Urinary bladder (tissue), 4 donors: Measurements from ENCODE around the gene IKZF4. TPM values are rescaled to one million over a fixed set of nuclear protein-coding genes. Genes with fewer than 3 reads are reported as not detected.
"Not testable (repeated sequence)": the region's sequence is repeated elsewhere in the genome, so short reads cannot be mapped to it uniquely, and the experiment has no call there.

ENCODE experiments used
- DNase-seq: peaks from one replicate; pipeline ENCODE4 v3.0.0-alpha.2; 2015; ENCODE audit errors: extremely low spot score
- H3K27ac ChIP-seq: one replicate; pipeline ENCODE4 v1.5.1; 2013; ENCODE audit warnings: low read depth, mild to moderate bottlenecking, moderate library complexity
- H3K36me3 ChIP-seq: one replicate; pipeline ENCODE4 v1.6.1; 2013; ENCODE audit warnings: mild to moderate bottlenecking, moderate library complexity; ENCODE audit not compliant: insufficient read depth
- H3K4me1 ChIP-seq: one replicate; pipeline ENCODE4 v1.6.1; 2013; ENCODE audit warnings: mild to moderate bottlenecking, moderate library complexity; ENCODE audit not compliant: insufficient read depth
- H3K4me3 ChIP-seq: one replicate; pipeline ENCODE4 v1.5.1; 2013; ENCODE audit warnings: low read depth, low read length
- WGBS: extraction: QIAGEN DNeasy Blood & Tissue Kit; methylation state at CpG from one replicate; pipeline ENCODE4 v1.1.7; 2013; 5-methylcytosine and 5-hydroxymethylcytosine counted together
- polyA plus RNA-seq: library from polyadenylated mRNA; stranded (reverse); fragments of 200-250 nt; gene quantifications from one replicate; pipeline ENCODE4 v1.2.3, GENCODE V29; 2013
- total RNA-seq: library from RNA; depleted of rRNA; stranded (reverse); fragments of >200 nt; gene quantifications from one replicate; pipeline ENCODE4 v1.2.3, GENCODE V29; 2014
- donor health status: healthy with polysubstance abuse.
- donor health status: healthy.

The IKZF4 gene
- total and polyA plus RNA-seq, 2 donors: 4.8 to 8.0 TPM

DNA sequence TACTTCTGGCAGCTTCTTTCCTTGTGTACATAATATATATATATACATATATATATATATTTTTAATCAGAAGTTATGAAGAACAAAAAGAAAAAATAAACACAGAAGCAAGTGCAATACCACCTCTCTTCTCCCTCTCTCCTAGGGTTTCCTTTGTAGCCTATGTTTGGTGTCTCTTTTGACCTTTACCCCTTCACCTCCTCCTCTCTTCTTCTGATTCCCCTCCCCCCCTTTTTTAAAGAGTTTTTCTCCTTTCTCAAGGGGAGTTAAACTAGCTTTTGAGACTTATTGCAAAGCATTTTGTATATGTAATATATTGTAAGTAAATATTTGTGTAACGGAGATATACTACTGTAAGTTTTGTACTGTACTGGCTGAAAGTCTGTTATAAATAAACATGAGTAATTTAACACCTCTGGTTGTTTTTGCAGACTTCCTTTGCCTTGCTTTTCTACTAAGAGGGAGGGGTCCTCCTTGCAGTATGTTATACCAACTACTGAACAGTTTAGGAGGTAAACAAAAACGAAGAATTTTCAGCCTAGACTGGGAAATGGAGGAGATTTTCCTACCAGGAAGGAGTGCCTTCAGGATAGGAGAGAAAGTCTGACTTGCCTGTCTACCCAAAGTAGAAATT is 17.3 kb downstream of the IKZF4 start:
- Histone ChIP-seq H3K36me3 (peaks cover 2% of the 10 kb centered on the region), H3K4me1 (no peaks in the 10 kb centered on the region), H3K27ac (no peak overlapping the region), H3K4me3 (no peak overlapping the region)
- DNase-seq: no peak
- 51% methylated on average over 2 of the region's 2 CpGs for WGBS

DNA sequence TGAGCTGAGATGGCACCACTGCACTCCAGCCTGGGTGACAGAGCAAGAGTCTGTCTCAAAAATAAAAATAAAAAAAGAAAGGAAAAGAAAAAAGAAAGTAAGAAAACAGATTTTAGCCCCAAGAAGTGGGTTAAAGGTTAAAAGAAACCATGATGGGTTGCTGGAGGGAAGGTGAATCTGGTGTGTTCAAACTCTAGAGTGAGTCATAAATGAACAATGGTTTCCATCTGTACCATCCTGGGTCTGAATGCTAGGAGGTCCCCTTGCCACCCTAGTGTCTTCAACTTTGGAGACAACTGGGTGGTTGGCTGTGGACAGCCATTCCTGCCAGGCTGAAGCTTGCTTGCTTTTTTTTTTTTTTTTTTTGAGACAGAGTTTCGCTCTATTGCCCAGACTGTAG is 19.3 kb downstream of the IKZF4 start:
- Histone ChIP-seq H3K27ac (no peak overlapping the region), H3K4me1 (no peaks in the 10 kb centered on the region), H3K36me3 (peaks cover 4% of the 10 kb centered on the region), H3K4me3 (no peak overlapping the region)
- WGBS: 100% methylated on average over 1 of the region's 1 CpG
- no peak for DNase-seq

DNA sequence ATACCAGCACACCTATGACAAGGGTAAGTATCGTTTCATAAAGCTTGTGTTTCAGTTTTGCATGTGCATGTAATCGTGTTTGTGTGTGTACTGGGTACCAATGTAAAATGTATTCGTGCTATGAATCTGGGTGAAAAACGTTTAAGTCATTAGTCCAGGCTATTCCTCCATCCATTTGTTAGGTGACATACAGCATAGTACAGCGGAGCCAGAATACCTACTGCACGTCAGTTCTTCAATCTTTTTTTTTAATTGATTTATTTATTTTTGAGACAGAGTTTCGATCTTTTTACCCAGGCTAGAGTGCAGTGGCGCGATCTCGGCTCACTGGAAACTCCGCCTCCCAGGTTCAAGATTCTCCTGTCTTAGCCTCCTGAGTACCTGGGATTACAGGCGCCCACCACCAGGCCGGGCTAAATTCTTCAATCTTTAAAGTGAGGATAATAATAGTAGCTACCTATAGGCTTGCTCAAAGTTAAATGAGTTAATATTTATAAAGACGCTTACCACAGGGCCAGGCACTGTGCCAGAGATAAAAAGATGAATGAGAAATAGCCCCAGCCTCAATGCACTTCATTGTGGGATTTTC is 20.2 kb downstream of the IKZF4 start:
- no peak for DNase-seq
- H3K4me3 ChIP-seq: peak overlapping the region; percentile 71
- peaks cover 4% of the 10 kb centered on the region for H3K36me3 ChIP-seq
- 58% methylated on average over 14 of the region's 14 CpGs for WGBS
- H3K27ac ChIP-seq: peak overlapping the region; percentile 61
- no peaks in the 10 kb centered on the region for H3K4me1 ChIP-seq

DNA sequence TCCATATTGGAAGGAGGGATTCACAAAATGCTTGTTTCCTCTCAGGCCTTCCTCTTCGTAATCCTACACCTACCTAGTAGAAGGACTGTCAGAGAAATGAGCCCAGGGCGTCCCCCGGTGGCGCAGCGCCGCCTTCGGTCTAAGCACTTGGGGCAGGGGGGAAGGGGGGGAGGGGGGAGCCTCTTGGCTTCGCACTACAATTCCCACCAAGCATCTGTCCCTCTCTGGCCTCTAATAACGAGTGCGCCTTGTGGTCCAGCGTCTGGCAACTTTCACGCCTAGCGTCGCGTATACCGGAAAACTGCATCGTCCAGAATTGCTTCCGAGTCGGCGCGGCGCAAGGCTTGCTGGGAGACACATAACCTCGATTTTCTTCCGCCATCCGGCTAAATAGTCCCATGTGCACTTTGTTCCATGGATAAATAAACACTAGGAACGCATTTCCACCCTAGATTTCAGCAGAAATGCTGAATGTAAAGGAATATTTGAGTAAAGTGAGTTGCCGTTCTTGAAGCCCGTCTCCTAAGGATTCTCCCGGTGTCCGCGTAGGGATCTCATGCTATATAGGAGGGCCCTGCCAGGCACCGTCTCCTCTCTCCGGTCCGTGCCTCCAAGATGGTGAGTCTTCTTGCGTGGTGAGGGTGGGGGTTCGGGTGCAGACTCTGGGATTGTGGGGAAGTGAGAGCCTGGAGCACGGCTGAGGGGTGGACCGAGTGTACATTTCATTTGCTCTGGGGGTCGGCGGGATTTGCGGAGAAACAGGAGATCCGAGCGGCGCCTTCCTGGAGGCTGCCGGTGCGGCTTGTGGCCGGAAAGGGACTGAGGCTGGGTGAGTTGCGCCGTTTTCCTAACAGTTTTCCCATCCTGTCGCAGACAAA is 20.9 kb downstream of the IKZF4 start, which contains the start of gene RPS26:
Gene RPS26, plus strand, starts transcription at position 367 of the 878 bp plus-strand sequence. Its CDS starts 249 bp downstream, at position 616.
- whole genome bisulfite sequencing: under 1% methylated on average over 50 of the region's 50 CpGs
- H3K27ac ChIP-seq: peak within 1 kb of the TSS; percentile 61
- peaks cover 2% of the 10 kb centered on the region for H3K36me3 ChIP-seq
- peak; percentile 99 for DNase-seq
- no peaks in the 10 kb centered on the region for H3K4me1 ChIP-seq
- H3K4me3 ChIP-seq: peak within 1 kb of the TSS; percentile 71

DNA sequence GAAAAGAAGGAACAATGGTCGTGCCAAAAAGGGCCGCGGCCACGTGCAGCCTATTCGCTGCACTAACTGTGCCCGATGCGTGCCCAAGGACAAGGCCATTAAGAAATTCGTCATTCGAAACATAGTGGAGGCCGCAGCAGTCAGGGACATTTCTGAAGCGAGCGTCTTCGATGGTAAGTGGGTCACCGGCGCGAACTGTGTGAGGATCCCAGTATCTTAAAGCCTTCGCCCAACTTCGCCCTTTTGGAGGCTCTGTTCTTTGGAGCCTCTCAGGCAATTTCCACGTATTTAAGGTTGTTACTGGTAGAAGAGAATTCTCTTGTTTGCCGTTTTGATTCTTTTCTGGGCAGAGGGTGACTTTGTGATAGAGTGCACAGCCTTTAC is 21.6 kb downstream of the IKZF4 start:
- not testable (repeated sequence) for H3K36me3 ChIP-seq, H3K4me1 ChIP-seq, DNase-seq
- Histone ChIP-seq H3K27ac (peak overlapping the region; percentile 32), H3K4me3 (peak overlapping the region; percentile 71)
- 3% methylated on average over 20 of the region's 20 CpGs for whole genome bisulfite sequencing

DNA sequence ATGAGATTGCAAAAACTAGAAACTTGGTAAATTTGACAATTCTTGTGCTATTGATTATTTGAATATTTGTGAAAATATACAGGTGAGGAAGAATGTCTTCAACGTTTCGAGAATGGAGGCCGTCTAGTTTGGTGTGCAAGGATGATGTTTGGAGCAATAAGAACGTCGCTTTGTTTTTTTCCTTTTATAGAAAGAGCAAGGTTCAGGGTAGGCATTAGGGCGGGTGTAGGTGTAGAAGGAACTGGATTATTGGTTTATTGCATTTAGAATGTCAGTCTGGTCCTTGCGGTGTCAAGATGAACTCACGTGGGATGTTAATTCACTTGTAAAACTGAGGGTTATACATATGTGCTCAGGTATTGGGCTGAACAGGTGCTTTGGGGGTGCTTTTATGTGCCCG is 22.0 kb downstream of the IKZF4 start:
- peak overlapping the region; percentile 71 for H3K4me3 ChIP-seq
- no peak overlapping the region for H3K27ac ChIP-seq
- H3K4me1 ChIP-seq: no peaks in the 10 kb centered on the region
- 34% methylated on average over 9 of the region's 9 CpGs for WGBS
- no peak for DNase-seq
- peaks cover 2% of the 10 kb centered on the region for H3K36me3 ChIP-seq

DNA sequence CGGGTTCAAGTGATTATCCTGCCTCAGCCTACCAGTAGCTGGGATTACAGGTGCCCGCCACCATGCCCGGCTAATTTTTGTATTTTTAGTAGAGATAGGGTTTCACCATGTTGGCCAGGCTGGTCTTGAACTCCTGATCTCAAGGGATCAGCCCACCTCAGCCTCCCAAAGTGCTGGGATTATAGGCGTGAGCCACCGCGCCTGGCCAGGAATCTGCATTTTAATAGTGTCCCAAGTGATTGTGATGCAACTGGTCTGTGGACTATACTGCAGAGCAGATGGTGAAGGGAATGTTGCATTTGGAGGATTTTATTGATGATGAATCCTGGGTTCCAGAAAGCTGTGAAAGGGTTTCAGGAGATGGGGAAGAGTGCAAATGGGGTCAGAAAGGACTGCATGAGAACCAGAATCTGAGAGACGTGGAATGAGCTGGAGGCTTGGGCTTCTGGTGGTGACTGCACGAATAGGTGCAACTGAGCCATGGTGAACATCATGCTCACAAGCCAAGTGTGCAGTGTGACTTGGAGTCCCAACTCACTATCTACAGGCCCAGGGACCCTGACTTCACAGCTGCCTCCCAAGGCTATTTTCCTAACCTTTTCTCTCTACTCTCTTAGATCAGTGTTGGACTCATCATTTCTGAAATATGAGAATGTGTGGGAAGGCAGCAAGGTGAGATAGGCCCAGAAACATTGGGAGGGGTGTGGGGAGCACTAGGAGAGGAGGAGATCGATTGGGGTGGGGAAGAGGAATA is 25.4 kb downstream of the IKZF4 start:
- H3K36me3 ChIP-seq: peaks cover 2% of the 10 kb centered on the region
- no peak overlapping the region for H3K27ac ChIP-seq
- 79% methylated on average over 9 of the region's 9 CpGs for WGBS
- H3K4me3 ChIP-seq: no peak overlapping the region
- no peak for DNase-seq
- H3K4me1 ChIP-seq: no peaks in the 10 kb centered on the region

DNA sequence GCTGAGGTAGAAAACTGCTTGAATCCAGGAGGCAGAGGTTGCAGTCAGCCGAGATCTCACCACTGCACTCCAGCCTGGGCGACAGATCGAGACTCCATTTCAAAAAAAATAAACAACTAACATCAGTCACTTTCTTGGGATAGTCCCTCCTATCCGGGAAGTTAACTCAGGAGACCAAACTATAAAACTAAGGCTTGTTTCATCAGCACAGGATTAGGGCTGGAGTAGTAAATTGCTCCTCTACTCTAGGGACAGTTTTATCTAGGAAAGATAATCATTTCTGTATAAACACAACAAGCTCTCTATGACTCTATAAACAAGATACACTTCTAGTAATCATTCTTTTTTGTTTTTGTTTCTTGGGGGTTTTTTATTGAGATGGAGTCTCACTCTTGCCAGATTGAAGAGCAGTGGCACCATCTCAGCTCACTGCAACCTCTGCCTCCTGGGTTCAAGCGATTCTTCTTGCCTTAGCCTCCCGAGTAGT is 32.6 kb downstream of the IKZF4 start:
- no peak for DNase-seq
- Histone ChIP-seq H3K27ac (no peak overlapping the region), H3K4me1 (no peaks in the 10 kb centered on the region), H3K4me3 (no peak overlapping the region), H3K36me3 (no peaks in the 10 kb centered on the region)
- 44% methylated on average over 6 of the region's 6 CpGs for WGBS

DNA sequence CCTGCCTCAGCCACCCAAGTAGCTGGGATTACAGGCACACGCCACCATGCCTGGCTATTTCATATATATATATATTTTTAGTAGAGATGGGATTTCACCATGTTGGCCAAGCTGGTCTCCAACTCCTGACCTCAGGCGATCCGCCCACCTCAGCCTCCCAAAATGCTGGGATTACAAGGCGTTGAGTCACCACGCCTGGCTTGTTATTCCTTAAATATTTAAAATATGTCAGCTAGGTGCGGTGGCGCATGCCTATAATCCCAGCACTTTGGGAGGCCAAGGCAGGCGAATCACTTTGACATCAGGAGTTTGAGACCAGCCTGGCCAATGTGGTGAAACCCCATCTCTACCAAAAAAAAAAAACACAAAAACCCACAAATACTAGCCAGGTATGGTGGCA is 39.1 kb downstream of the IKZF4 start:
- H3K36me3 ChIP-seq, H3K4me1 ChIP-seq, H3K4me3 ChIP-seq, H3K27ac ChIP-seq, DNase-seq: not testable (repeated sequence)
- WGBS: 91% methylated on average over 8 of the region's 8 CpGs

DNA sequence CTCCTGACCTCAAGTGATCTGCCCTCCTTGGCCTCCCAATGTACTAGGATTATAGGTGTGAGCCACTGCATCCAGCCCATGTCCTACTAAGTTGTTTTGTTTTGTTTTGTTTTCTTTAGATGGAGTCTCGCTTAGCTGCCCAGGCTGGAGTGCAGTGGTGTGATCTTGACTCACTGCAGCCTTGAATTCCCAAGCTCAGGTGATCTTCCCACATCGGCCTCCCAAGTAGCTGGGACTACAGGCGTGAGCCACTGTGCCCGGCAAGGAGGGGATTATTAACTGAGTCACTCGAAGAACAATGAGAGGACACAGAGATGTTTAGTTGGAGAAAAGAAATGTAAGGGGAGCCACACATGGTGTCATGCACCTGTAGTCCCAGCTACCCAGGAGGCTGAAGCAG is 41.1 kb downstream of the IKZF4 start:
- WGBS: 81% methylated on average over 5 of the region's 5 CpGs
- Histone ChIP-seq H3K27ac (no peak overlapping the region), H3K36me3 (no peaks in the 10 kb centered on the region), H3K4me3 (no peak overlapping the region), H3K4me1 (no peaks in the 10 kb centered on the region)
- DNase-seq: no peak

DNA sequence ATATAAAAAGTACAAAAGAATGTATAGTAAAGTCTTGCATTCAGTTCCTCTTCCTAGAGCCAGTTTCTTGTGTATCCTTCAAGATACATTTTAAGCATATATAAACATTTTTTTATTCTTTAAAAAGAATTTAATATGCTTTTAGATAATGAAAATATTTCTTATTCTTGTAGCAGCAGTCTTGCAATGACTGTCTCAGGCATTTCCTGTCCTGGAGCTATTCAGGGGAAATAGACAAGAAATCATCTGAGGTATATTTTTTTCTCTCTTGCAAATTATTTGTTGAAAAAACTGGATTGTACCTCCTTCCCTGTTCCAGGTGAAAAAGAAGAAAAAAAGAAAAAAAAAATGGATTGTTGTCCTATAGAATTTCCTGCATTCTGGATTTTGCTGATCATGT is 42.2 kb downstream of the IKZF4 start:
- Histone ChIP-seq H3K36me3 (no peaks in the 10 kb centered on the region), H3K4me1 (no peaks in the 10 kb centered on the region), H3K4me3 (no peak overlapping the region), H3K27ac (no peak overlapping the region)
- DNase-seq: no peak

DNA sequence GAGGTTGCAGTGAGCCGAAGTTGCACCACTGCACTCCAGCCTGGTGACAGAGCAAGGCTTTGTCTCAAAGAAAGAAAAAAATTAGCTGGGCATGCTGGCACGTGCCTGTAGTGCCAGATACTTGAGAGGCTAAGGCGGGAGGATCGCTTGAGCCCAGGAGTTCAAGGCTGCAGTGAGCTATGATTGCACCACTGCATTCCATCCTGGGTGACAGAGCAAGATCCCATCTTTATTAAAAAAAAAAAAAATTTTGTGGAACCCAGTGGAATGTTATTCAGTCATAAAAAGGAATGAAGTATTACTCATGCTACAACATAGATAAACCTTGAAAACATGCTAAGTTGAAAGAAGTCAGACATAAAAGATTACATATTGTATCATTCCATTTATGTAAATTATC is 50.8 kb downstream of the IKZF4 start:
- 70% methylated on average over 4 of the region's 4 CpGs for WGBS
- no peak overlapping the region for H3K27ac ChIP-seq
- no peak overlapping the region for H3K4me3 ChIP-seq
- DNase-seq: no peak
- no peaks in the 10 kb centered on the region for H3K36me3 ChIP-seq
- H3K4me1 ChIP-seq: no peaks in the 10 kb centered on the region

DNA sequence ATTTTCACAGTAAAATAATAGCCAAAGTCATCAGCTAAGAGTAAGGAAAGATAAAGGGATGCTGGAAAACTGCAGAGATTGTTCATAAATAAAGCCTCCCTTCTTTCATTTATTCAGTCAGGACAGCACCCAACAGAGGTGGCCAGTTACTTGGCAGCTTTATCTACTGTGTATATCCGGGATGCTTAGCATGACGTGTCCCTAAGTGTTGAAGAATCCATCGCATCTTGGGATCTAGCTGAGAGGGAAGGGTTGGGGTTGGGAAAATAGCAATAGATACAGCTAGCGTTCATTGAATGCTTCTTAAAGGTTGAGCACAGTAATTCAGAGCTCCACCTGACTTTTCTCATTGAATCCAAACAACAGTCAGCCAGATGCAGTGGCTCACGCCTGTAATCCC is 53.6 kb downstream of the IKZF4 start:
- Histone ChIP-seq H3K4me1 (no peaks in the 10 kb centered on the region), H3K27ac (no peak overlapping the region), H3K4me3 (no peak overlapping the region), H3K36me3 (no peaks in the 10 kb centered on the region)
- 54% methylated on average over 5 of the region's 5 CpGs for WGBS
- DNase-seq: no peak
